ENCODE measurements around the gene C16orf78.
A peak's percentile ranks its signal among the peaks of the same experiment; 100 is the strongest.
"Not testable (repeated sequence)": the region's sequence is repeated elsewhere in the genome, so short reads cannot be mapped to it uniquely, and the experiment has no call there.

Gene C16orf78

DNA sequence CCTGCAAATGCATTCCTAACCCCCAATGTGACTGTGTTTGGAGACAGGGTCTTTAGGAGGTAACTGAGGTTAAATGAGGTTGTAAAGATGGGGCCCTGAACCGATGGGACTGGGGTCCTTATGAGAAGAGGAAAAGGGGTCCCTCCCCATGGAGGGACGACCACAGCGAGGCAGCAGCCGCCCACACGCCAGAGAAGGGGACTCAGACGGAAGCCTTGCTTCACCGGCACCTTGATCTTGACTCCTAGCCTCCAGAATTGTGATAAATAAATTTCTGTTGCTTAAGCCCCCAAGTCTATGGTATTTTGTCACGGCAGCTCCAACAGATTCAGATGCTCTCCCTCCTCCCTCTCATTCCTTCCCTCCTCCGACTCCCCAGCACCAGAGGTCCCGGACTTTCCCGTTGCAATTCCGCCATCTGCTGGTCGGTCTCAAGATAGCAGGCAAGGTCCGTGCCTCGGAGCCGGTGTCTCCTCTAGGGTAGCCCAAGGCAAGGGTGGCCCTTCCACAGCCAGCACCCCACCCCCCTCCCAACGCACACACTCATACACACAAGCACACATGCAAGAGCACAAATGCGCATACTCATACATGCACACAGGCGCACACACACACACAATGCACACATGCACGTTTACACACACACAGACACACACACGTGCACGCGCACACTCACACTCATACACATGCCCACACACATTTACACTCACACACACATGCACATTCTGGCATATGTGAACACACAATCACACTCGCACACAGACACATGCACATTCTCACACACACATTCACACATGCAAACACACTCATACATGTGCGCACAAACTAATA, 23.1 kb upstream of the C16orf78 start:
- DNase-seq, result peak; percentile 37

GRCh38 chr16:49351096-49351487, 22.5 kb upstream of the C16orf78 start:
- no peak for DNase-seq

DNA sequence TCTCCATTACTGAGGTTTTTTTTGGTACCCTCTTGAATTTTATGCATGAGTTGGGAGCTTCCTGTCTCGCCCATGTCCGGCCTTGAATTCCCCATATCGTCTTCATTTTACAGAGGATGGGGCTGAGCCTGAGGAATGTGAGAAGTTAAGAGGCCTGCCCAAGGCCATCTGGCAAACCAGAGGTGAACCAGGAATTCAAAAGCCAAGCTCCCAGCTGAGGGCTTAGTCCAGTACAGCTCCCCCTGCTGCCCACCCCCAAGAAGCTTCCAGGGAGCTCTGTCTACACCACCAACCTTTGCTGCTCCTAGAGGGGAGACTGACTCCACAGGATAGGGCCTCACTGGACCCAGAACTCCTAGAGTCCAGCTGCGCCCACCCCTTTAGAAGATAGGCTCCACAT, 20.7 kb upstream of the C16orf78 start:
- DNase-seq, result peak; percentile 1

- no peak for DNase-seq
Measured at GRCh38 chr16:49353680-49354079, 19.9 kb upstream of the C16orf78 start.

- DNase-seq, result no peak
Measured at GRCh38 chr16:49354101-49354500, 19.5 kb upstream of the C16orf78 start.

DNA sequence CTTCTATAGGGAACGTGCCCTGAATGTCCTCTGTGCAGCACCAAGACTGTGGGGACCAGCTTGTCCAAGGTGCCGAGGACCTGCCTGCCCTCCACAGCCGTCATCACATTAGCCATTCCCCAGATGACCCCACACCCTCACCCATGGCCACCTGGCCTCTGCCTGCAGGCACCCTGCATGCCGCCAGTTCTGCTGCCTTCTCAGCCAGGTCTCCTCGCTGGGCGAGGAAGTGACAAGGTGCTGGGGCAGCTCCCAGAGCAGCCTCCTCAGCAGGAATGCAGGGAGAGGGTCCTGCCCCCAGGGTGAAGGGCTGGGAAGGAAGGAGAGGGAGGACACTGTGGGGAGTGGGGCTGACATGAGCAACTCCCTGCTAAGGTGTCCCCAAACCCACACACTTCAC, 18.6 kb upstream of the C16orf78 start:
- no peak for DNase-seq

GRCh38 chr16:49355933-49356665, 17.5 kb upstream of the C16orf78 start:
- no peak for DNase-seq

DNA sequence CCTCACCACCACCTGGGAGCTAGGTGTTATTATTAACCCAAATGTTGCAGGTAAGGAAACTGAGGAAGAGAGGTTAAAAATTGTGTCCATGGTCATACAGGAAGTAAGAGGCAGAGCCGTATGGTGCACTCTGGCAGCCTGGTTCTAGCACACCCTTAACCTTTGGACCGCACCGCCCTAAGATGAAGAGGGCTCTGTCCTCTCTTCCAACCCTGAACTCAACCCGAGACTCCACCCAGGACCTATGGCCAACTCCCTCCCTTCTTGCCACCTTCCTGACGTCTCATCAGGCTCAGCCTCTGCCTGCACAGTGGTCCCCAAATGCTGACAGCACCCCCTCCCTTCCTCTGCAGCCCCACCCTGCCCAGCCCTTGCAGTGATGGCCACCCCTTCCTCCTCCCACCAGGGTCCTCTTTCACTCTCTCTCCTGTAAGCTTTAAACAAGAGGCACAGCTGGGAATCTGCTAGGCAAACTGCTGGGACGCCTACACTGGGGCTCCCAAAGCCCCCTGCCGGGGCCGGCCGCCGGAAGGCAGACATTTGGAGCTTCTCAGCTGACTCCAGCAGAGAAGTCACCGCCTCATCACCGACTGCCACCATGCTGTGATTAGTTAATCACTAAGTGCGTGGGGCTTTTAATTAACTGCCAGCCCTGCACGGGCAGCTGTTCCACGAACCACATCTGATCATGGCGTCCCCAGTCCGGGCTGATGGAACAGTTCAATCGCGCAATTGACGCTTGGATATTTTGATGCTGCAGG, 16.7 kb upstream of the C16orf78 start:
- no peak for DNase-seq

- no peak for DNase-seq
Measured at GRCh38 chr16:49359591-49359990, 14.0 kb upstream of the C16orf78 start.

- DNase-seq, result not testable (repeated sequence)
Measured at GRCh38 chr16:49361731-49362130, 11.9 kb upstream of the C16orf78 start.

- no peak for DNase-seq
Measured at GRCh38 chr16:49362230-49362629, 11.4 kb upstream of the C16orf78 start.

DNA sequence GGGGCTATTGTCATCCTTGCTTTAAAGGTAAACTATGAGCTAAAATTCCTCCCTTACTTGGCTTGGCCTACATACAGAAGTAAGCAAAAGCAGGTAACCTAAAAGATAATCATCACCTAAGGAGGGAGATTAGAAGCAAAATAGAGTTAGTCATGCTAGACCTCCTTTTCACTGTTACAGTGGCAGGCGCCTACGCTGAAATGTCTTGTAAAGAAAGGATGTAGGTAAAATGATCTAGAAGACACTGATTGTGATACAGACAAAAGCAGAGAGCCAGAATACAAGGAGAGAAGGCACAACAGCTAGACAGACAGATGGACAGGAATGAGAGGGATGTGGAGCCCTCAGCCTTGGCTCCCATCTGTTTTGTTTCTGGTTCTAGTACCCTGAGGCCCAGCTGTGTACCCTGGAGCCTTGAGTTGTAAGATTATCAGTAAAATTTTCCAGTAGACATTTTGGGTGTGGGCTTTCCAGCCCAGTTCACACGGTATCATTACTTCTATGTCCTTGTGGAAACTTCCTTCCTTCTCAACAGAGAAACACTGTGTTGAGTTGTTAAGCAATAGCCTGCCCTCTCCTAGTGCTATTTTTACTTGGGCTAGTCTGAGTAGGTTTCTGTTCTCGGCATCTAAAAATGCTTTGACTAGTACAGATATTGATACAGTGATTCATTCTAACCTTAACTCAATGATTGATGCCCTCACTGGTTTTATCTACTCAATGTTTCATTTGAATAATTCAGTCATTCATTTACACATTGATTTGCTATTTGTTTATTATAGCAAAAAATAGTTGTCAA, 7.7 kb upstream of the C16orf78 start:
- DNase-seq, result no peak

GRCh38 chr16:49366669-49367068, 6.9 kb upstream of the C16orf78 start:
- DNase-seq, result no peak

DNA sequence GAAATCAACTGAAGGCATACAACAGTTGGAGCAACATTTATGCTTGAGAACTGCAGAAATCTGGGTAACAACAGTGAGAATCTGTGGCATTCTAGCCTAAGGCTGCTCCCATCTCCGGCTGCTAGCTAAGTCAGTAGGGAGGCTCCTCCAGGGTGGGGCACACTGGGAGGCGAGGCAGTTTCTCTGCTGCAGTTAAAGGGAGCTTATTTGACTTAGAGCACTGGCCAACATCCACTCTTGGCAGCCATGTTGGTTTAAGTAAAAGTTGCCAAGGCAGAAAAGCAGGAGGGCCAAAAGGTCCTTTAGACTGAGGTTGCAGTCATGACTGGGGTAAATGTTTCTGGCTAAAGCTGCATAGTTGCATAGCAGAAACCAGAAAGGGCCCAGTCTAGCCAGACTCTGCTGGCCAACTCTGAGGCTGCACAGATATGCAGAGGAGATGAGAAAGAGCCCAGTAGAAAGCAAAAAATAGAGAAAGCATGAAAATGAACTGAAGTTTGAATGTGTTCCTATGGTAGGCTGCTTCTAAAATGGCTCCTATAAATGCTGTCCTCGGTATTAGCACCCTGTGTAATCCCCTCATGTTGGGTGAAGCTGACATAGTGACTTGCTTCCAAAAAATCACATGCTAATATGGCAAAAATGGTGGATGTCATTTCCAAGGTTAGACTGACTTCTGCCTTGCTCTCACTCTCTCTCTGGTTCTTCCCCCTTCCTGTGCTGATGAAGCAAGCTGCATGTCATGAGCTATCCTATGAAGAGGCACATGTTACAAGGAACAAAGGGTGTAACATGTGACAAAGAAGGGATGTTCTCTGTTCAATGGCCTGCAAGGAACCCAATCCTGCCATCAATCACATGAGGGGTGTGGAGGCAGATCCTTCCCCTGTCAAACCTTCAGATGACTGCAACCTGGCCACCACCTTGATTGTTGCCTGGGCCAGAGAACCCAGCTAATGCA, 3.7 kb upstream of the C16orf78 start:
- DNase-seq, result no peak

GRCh38 chr16:49376206-49376605, 2.6 kb downstream of the C16orf78 start:
- DNase-seq, result no peak

DNA sequence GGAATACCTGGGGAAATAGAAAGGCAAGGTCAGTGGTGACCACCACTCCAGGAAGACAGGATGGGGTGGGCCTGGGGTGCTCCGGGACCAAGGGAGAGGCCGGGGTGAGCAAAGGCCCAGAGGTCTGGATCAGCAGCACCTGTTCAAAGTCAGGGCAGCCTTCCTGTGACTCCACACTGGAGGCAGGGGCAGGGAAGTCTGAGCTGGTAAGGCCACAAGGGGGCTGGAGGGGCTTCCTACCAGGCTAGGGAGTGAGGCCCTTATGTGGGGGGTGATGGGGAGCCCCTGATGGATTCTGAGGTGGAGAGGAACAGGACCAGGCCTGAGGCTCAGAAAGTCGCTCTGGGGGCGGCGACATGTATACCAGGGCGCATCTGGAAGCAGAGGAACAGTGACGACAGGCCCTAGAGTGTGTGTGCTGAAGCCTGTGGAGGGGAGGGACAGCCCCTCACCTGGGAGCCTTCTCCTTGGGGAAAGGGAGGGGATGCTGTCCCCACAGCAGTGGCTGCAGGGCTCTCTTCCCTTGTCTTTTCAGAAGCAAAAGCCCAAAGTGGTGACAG, 3.7 kb downstream of the C16orf78 start:
- DNase-seq, result no peak

GRCh38 chr16:49378238-49378637, 4.6 kb downstream of the C16orf78 start:
- DNase-seq, result no peak

- DNase-seq, result no peak
Measured at GRCh38 chr16:49378816-49379215, 5.2 kb downstream of the C16orf78 start.

DNA sequence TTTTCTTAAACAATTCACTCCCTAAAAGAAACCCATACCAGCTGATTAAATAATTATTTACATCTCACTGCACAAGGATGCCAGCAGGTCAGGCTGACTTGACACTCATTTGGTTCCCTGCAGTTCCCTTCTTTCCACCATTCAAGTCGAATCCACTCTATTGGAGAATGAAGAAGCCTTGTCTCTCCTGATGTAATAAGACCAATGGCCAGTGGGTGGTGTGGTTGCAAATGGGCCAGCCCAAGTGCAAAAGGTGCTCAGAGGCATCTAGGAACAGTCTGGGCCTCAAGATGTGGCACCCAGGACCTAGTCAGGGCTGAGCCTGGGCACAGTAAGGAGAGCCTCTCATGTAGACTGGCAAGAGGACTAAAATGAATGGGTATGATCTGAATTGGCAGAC, 9.3 kb downstream of the C16orf78 start:
- DNase-seq, result no peak

DNA sequence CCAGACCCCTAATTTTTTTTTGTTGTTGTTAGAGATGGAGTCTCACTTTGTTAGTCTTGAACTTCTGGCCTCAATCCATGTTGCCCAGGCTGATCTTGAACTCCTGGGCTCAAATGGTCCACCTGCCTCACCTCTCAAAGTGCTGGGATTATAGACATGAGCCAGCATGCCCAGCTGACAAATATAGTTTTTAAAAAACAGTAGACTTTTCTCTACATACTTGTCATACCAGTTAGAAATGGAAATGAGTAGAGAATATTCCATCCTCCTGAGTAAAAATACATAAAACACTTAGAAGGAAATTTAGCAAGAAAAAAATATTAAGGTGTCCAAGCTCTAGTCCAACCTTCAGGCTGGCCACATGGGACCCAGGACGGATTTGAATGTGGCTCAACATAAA, 21.4 kb downstream of the C16orf78 start:
- no peak for DNase-seq

- DNase-seq, result no peak
Measured at GRCh38 chr16:49396206-49396720, 22.7 kb downstream of the C16orf78 start.
